ENCODE results near the gene ABCD4.

The ABCD4 gene

DNA sequence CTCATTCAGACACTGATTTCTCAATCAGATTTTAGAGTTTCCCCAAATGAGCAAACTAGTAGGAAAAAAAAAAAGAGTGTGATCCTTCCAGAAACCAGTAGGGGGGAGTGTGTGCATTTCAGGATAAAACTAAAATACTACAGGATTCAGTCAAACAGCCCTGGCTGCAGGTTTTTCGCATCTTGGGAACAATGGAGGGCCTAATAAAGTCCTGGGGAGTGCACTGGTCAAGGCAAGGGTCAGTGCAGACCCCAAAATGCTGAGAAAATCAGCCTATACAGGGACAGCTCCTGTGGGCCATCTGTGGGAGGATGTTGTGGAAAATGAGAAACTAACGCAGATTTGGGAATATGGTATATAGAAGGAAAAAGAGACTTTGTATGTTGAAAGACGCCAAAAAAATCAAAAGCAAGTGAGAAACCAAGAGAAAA, 22.2 kb upstream of the ABCD4 start:
- no peaks in the 10 kb centered on the region for H3K27me3 ChIP-seq (ENCODE audit: insufficient read depth, insufficient read length)
- H3K4me3 ChIP-seq (ENCODE audit: insufficient read length, low read depth) = no peak overlapping the region
- H3K36me3 ChIP-seq (ENCODE audit: insufficient read depth, insufficient read length, low read length) = no peaks in the 10 kb centered on the region
- no peak for TF ChIP-seq ZNF274 (IDR thresholded peaks at IDR 0.05; ENCODE audit: low read depth, low read length)
- no peak for TF ChIP-seq YY1 (IDR thresholded peaks at IDR 0.05; ENCODE audit: insufficient read depth, insufficient read length)
- TF ChIP-seq SUZ12 (IDR thresholded peaks at IDR 0.05; ENCODE audit: extremely low read depth, insufficient read depth, insufficient read length) = no peak
- H3K4me1 ChIP-seq (ENCODE audit: insufficient read depth, insufficient read length) = peaks cover 7% of the 10 kb centered on the region
- no peak overlapping the region for H3K9ac ChIP-seq (ENCODE audit: insufficient read length, low read depth)
- no peak for DNase-seq (ENCODE audit: low read depth, low spot score)
- H3K9me3 ChIP-seq (ENCODE audit: insufficient read depth, low read length) = no peaks in the 10 kb centered on the region

DNA sequence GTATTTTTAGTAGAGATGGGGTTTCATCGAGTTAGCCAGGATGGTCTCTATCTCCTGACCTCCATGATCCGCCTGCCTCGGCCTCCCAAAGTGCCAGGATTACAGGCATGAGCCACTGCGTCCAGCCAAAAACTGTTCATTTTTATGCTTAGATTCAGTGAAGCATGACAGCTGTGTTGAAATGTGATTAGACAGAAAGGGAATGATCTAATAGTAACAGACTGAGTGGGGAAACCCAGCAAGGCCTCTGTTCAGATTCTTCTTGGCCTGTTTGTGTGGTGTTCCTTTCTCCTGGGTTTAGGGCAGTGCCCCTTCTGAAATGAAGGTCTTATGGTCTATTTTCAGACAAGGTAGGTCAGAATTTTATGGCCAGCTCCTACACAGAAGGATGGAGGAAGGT, 11.8 kb upstream of the ABCD4 start:
- H3K27me3 ChIP-seq (ENCODE audit: insufficient read depth, insufficient read length) = no peaks in the 10 kb centered on the region
- no peak for TF ChIP-seq ZNF274 (IDR thresholded peaks at IDR 0.05; ENCODE audit: low read depth, low read length)
- TF ChIP-seq YY1 (IDR thresholded peaks at IDR 0.05; ENCODE audit: insufficient read depth, insufficient read length) = no peak
- no peak for TF ChIP-seq SUZ12 (IDR thresholded peaks at IDR 0.05; ENCODE audit: extremely low read depth, insufficient read depth, insufficient read length)
- no peaks in the 10 kb centered on the region for H3K4me1 ChIP-seq (ENCODE audit: insufficient read depth, insufficient read length)
- DNase-seq (ENCODE audit: low read depth, low spot score) = no peak
- no peak overlapping the region for H3K4me3 ChIP-seq (ENCODE audit: insufficient read length, low read depth)
- H3K9me3 ChIP-seq (ENCODE audit: insufficient read depth, low read length) = no peaks in the 10 kb centered on the region
- no peak overlapping the region for H3K9ac ChIP-seq (ENCODE audit: insufficient read length, low read depth)
- H3K36me3 ChIP-seq (ENCODE audit: insufficient read depth, insufficient read length, low read length) = no peaks in the 10 kb centered on the region

- TF ChIP-seq ZNF274 (IDR thresholded peaks at IDR 0.05; ENCODE audit: low read depth, low read length) = no peak
- TF ChIP-seq SUZ12 (IDR thresholded peaks at IDR 0.05; ENCODE audit: extremely low read depth, insufficient read depth, insufficient read length) = no peak
- TF ChIP-seq YY1 (IDR thresholded peaks at IDR 0.05; ENCODE audit: insufficient read depth, insufficient read length) = no peak
- Histone ChIP-seq H3K4me1 (ENCODE audit: insufficient read depth, insufficient read length) (no peaks in the 10 kb centered on the region), H3K9me3 (ENCODE audit: insufficient read depth, low read length) (no peaks in the 10 kb centered on the region), H3K36me3 (ENCODE audit: insufficient read depth, insufficient read length, low read length) (no peaks in the 10 kb centered on the region), H3K9ac (ENCODE audit: insufficient read length, low read depth) (no peak overlapping the region), H3K27me3 (ENCODE audit: insufficient read depth, insufficient read length) (no peaks in the 10 kb centered on the region), H3K4me3 (ENCODE audit: insufficient read length, low read depth) (no peak overlapping the region)
- no peak for DNase-seq (ENCODE audit: low read depth, low spot score)
Measured at GRCh38 chr14:74313601-74314000, 10.9 kb upstream of the ABCD4 start.

- TF ChIP-seq YY1 (IDR thresholded peaks at IDR 0.05; ENCODE audit: insufficient read depth, insufficient read length) = no peak
- TF ChIP-seq ZNF274 (IDR thresholded peaks at IDR 0.05; ENCODE audit: low read depth, low read length) = no peak
- no peak for TF ChIP-seq SUZ12 (IDR thresholded peaks at IDR 0.05; ENCODE audit: extremely low read depth, insufficient read depth, insufficient read length)
- Histone ChIP-seq H3K4me3 (ENCODE audit: insufficient read length, low read depth) (no peak overlapping the region), H3K4me1 (ENCODE audit: insufficient read depth, insufficient read length) (no peaks in the 10 kb centered on the region), H3K36me3 (ENCODE audit: insufficient read depth, insufficient read length, low read length) (no peaks in the 10 kb centered on the region), H3K9ac (ENCODE audit: insufficient read length, low read depth) (no peak overlapping the region), H3K9me3 (ENCODE audit: insufficient read depth, low read length) (no peaks in the 10 kb centered on the region), H3K27me3 (ENCODE audit: insufficient read depth, insufficient read length) (no peaks in the 10 kb centered on the region)
- DNase-seq (ENCODE audit: low read depth, low spot score) = no peak
Measured at GRCh38 chr14:74312161-74312560, 9.4 kb upstream of the ABCD4 start.

- Histone ChIP-seq H3K4me1 (ENCODE audit: insufficient read depth, insufficient read length) (no peaks in the 10 kb centered on the region), H3K4me3 (ENCODE audit: insufficient read length, low read depth) (no peak overlapping the region), H3K36me3 (ENCODE audit: insufficient read depth, insufficient read length, low read length) (no peaks in the 10 kb centered on the region), H3K9ac (ENCODE audit: insufficient read length, low read depth) (no peak overlapping the region), H3K9me3 (ENCODE audit: insufficient read depth, low read length) (no peaks in the 10 kb centered on the region), H3K27me3 (ENCODE audit: insufficient read depth, insufficient read length) (no peaks in the 10 kb centered on the region)
- TF ChIP-seq YY1 (IDR thresholded peaks at IDR 0.05; ENCODE audit: insufficient read depth, insufficient read length) (no peak), ZNF274 (IDR thresholded peaks at IDR 0.05; ENCODE audit: low read depth, low read length) (no peak), SUZ12 (IDR thresholded peaks at IDR 0.05; ENCODE audit: extremely low read depth, insufficient read depth, insufficient read length) (no peak)
- DNase-seq (ENCODE audit: low read depth, low spot score) = no peak
Measured at GRCh38 chr14:74309125-74310022, 6.6 kb upstream of the ABCD4 start.

GRCh38 chr14:74308695-74309094, 6.0 kb upstream of the ABCD4 start:
- H3K27me3 ChIP-seq (ENCODE audit: insufficient read depth, insufficient read length) = no peaks in the 10 kb centered on the region
- no peaks in the 10 kb centered on the region for H3K36me3 ChIP-seq (ENCODE audit: insufficient read depth, insufficient read length, low read length)
- H3K9ac ChIP-seq (ENCODE audit: insufficient read length, low read depth) = no peak overlapping the region
- H3K4me3 ChIP-seq (ENCODE audit: insufficient read length, low read depth) = no peak overlapping the region
- H3K4me1 ChIP-seq (ENCODE audit: insufficient read depth, insufficient read length) = no peaks in the 10 kb centered on the region
- H3K9me3 ChIP-seq (ENCODE audit: insufficient read depth, low read length) = no peaks in the 10 kb centered on the region
- no peak for DNase-seq (ENCODE audit: low read depth, low spot score)
- TF ChIP-seq ZNF274 (IDR thresholded peaks at IDR 0.05; ENCODE audit: low read depth, low read length) (no peak), SUZ12 (IDR thresholded peaks at IDR 0.05; ENCODE audit: extremely low read depth, insufficient read depth, insufficient read length) (no peak), YY1 (IDR thresholded peaks at IDR 0.05; ENCODE audit: insufficient read depth, insufficient read length) (no peak)

- H3K27me3 ChIP-seq (ENCODE audit: insufficient read depth, insufficient read length) = no peaks in the 10 kb centered on the region
- H3K9me3 ChIP-seq (ENCODE audit: insufficient read depth, low read length) = no peaks in the 10 kb centered on the region
- peak overlapping the region; percentile 87 for H3K9ac ChIP-seq (ENCODE audit: insufficient read length, low read depth)
- peak overlapping the region; percentile 81 for H3K4me3 ChIP-seq (ENCODE audit: insufficient read length, low read depth)
- no peak for TF ChIP-seq SUZ12 (IDR thresholded peaks at IDR 0.05; ENCODE audit: extremely low read depth, insufficient read depth, insufficient read length)
- TF ChIP-seq ZNF274 (IDR thresholded peaks at IDR 0.05; ENCODE audit: low read depth, low read length) = no peak
- peaks cover 9% of the 10 kb centered on the region for H3K4me1 ChIP-seq (ENCODE audit: insufficient read depth, insufficient read length)
- H3K36me3 ChIP-seq (ENCODE audit: insufficient read depth, insufficient read length, low read length) = peaks cover 29% of the 10 kb centered on the region
- no peak for DNase-seq (ENCODE audit: low read depth, low spot score)
Measured at GRCh38 chr14:74302152-74302628, 544 bp downstream of the ABCD4 start.

All from NT2/D1 (cell line).